HG03039 (cell line): ENCODE results near the gene TAT.
"Not testable (repeated sequence)": the region's sequence is repeated elsewhere in the genome, so short reads cannot be mapped to it uniquely, and the experiment has no call there.

Source experiments
- ATAC-seq: cut with Tn5 transposase; IDR thresholded peaks from one replicate; pipeline ENCODE4 v1.9.1; 2021; ENCODE audit warnings: mild to moderate bottlenecking, moderate library complexity; ENCODE audit not compliant: unreplicated experiment

Gene TAT

DNA sequence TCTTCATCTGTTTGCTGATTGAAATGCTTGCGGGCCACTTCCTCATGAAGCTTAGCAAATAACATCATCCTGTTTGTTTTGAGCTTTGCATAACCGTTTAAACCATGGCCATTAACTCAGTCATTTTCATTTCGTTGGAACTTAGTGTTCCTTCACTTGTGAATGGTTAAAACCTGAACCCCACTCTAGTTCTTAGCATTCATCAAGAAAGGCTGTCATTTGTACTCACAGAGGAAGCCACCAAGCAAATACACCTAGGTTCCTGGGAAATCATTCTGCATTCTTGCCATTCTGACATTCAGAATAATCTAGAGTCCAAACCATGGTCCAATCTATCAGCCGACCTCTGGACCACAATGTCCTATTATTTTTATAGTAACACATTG is 8.4 kb upstream of the TAT start:
- no peak for ATAC-seq

DNA sequence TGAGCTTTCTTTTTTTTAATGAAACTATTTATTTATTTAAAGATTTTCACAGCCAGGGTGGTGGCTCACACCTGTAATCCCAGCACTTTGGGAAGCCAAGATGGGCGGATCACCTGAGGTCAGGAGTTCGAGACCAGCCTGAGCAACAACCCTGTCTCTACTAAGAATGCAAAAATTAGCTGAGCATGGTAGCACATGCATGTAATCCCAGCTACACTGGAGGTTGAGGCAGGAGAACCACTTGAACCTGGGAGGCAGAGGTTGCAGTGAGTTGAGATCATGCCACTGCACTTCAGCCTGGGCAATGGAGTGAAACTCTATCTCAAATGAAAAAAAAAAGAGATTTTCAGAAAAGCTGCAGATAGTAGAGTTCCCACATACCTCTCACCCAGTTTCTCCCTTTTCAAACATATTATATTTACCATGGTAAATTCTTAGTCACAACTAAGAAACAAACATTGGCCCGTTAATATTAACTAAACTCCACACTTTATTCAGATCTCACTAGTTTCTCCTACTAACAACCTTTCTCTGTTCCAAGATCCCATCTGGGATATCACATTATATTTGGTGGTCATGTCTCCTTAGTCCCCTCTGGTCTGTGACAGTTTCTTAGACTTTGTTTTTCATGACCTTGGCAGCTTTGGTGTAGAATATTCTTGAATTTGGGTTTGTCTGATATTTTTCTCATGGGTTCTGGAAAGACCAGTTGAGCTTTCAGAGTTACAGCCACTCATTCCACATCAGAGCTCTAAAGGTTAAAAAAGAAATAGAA is 7.8 kb upstream of the TAT start:
- ATAC-seq, result no peak

DNA sequence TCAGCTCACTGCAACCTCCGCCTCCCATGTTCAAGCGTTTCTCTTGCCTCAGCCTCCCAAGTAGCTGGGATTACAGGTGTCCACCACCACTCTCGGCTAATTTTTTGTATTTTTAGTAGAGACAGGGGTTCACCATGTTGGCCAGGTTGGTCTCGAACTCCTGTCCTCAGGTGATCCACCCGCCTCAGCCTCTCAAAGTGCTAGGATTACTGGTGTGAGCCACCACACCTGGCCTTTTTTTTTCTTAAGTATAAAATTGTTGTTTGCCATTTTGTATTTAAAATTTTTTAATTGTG is 5.6 kb upstream of the TAT start:
- ATAC-seq, result not testable (repeated sequence)

- ATAC-seq, result no peak
Measured at GRCh38 chr16:71574702-71575101, 2.2 kb downstream of the TAT start.

- ATAC-seq, result no peak
Measured at GRCh38 chr16:71573387-71574094, 3.4 kb downstream of the TAT start.

DNA sequence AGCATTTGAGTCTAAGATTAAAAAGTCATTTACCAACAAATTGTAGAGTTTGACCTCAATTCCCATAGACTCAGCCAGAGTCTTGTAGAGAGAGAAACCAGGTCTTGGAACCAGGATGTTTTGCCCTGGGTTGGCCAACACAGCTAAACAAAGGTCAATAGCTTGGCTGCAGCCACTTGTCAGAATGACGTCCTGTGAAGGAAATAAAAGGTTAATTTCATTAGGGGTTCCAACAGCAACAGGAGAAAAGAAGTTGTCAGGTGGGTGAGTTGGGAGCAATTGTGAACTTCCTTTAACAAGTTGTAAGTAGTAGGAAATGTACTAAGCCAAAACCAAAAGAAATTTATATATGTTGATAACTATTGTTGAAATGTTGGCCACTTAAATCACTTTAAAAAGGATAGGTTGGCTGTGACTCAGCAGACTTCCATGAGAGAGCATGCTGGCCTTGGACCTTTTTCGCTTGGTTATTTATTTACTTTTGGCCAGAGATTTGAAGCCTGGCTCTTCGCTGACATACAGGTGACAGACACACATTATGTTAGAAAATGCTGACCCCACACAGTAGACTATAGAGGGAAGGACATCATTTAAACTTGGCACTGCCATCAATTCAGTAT is 4.3 kb downstream of the TAT start:
- no peak for ATAC-seq

DNA sequence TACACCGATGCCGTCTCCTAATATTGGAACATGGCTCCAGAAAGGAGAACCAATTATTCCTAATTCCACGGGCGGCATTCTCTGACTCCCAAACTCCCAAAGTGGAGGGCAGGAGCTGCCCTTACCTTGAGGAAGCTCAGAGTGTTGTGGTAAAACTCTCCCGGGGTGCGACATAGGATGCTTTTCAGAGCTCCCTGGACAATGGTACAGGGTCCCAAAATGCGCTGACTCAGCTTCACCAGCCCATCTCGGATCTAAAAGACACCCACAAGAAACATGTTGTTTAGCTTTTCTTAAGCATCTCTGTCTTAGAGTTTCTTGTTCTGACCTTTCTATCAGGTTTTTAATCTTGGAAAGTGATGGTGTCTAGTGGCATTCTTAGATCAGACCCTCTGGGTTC is 6.7 kb downstream of the TAT start:
- no peak for ATAC-seq

- no peak for ATAC-seq
Measured at GRCh38 chr16:71569621-71570020, 7.3 kb downstream of the TAT start.

DNA sequence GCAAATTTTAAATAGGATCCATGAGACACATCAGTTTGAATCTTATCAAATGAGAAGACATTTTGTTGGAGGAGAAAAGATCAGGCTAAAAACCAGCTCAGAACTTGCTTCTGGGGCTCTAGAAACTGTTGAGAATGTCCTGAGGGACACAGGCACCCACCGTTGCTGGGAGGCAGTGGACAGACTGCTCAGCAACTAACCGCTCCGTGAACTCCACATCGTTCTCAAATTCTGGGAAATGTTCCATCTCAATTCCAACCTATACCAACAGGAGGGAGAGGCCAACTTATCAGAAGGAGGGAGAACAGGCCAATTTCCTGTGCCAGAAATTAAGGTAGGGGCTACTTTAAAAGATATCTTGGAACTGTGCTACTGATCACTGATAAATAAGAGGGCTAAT is 8.3 kb downstream of the TAT start:
- ATAC-seq, result no peak

- ATAC-seq, result no peak
Measured at GRCh38 chr16:71567931-71568330, 9.0 kb downstream of the TAT start.

GRCh38 chr16:71565812-71566700 is 10.8 kb downstream of the TAT start:
- no peak for ATAC-seq

DNA sequence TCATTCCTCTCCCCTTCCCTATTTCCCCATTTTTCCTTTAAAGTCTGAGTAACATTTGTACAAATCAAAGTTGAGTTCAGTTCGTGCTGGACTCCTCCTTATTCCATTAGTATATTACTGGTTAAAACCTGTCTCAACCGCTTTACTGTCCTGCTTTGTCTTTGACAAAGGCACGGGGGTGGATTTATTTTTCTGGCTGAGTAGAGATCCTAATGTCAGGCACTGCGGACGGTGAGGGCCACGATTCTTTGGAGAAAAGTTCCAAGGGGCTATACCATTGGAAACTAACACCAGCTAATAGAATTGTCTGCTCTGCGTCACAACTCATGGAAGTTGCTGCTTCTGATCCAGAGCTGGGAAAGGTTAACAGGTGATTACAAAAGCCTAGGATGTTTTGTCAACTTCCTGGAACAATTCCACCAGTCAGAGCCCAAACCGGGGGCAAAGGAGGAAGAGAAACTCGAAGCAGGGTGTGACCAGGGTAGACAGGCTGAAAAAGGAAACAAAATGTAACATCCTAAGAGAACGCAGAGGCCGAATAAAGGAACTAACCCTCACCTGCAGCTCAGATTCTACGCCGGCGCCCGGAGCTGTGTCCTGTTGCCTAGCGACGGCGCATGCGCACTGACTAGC is 12.4 kb downstream of the TAT start:
- ATAC-seq, result peak; percentile 78

GRCh38 chr16:71562552-71562951 is 14.3 kb downstream of the TAT start:
- ATAC-seq, result no peak

- not testable (repeated sequence) for ATAC-seq
Measured at GRCh38 chr16:71561886-71562285, 15.0 kb downstream of the TAT start.

- ATAC-seq, result no peak
Measured at GRCh38 chr16:71559855-71560254, 17.0 kb downstream of the TAT start.

GRCh38 chr16:71557954-71558582 is 18.8 kb downstream of the TAT start:
- no peak for ATAC-seq

DNA sequence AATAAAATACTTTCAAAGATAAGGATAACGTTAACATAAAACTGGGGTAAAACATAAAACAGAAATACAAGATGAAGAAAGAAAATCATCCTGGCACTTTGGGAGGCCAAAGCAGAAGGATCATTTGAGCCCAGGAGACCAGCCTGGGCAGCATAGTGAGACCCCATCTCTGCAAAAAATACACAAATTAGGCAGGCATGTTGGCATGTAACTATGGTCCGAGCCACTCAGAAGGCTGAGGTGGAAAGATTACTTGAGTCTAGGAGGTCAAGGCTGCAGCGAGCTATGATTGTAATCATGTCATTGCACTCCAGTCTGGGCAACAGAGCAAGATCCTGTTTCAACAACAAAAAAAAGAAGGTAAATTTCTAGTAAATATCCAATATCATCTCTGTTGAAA is 19.6 kb downstream of the TAT start:
- ATAC-seq, result no peak

- no peak for ATAC-seq
Measured at GRCh38 chr16:71555230-71555891, 21.5 kb downstream of the TAT start.

DNA sequence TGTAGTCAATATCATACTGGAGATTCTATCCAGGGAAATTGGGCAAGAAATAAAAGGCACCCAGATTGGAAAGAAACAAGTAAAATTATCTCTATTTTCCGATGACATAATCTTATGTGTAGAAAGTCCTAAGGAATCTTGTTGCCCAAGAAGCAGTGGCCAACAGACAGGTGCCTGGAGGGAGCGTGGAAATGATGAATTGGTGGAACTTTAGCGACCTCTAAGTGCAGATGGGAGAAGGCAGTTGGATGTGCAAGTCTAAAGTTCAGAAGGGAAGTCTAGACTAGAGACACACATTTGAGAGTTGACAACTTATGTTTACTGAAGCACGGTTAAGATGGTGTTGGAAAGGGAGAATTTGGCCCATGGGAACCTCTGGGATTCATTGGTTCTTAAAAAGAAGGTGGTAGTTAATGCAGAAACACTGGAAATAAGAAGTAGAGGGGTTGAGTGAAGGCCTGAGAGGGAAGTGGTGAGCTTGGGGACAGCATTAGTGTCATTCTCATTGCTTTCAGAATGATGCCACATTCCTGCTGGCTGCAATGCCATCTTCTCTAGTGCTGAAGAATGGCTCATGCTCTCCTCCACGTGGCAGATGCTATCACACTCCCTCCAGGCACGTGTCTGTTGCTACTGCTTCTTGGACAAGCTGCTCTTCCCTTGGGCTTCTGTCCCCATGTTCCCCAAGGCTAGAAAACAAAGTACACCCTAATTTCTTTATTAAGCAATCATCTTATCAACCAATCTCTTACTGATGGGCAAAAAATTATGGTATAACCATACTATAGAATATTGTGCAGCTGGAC is 24.0 kb downstream of the TAT start:
- no peak for ATAC-seq
